GM21737 (cell line): Measurements from ENCODE around the gene ABCA2.
"Not testable (repeated sequence)": the region's sequence is repeated elsewhere in the genome, so short reads cannot be mapped to it uniquely, and the experiment has no call there.

Source experiments
- ATAC-seq: cut with Tn5 transposase; IDR thresholded peaks from one replicate; pipeline ENCODE4 v1.9.1; 2021; ENCODE audit warnings: mild to moderate bottlenecking, moderate library complexity; ENCODE audit not compliant: unreplicated experiment

Gene ABCA2

DNA sequence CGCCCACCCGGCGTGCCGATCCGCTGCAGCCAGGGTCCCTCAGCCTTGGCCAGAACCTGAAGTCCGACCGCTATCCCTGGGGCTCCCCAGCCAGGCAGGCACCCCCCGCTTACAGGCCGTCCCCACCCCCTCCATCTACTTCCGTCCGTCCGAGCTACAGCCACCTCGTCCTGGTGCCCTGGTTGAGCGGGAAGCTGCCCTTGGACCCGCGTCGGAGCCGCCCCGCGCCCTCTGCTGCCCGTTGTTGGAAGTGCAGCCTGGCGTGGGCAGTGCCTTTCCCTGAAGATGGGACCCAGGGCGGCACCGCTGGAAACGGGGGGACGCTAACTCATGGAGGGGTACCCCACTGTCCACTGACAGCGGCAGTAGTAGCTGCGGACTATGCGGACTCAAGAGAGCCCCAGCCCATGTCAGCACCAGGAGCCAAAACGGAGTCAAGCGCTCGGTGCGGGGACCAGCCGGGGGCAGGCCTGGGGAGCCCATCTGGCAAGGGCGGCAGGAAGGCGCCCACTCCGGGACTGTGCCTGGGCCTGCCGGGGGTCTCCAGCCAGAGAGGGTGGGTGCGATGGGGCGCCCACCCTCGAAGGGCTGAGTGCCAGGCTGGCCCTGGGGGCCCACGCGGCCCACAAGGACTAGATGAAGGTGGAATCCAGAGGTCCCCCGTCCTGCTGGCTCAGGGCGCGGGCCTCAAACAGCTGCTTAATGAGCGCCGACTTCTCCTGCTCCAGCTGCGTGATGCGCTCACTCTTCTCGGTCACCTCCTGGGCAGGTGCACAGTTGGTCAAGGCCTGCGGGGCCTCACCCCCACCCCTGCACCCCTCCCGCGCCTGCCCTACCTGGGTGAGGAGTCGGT, 36.2 kb upstream of the ABCA2 start:
- ATAC-seq: no peak

DNA sequence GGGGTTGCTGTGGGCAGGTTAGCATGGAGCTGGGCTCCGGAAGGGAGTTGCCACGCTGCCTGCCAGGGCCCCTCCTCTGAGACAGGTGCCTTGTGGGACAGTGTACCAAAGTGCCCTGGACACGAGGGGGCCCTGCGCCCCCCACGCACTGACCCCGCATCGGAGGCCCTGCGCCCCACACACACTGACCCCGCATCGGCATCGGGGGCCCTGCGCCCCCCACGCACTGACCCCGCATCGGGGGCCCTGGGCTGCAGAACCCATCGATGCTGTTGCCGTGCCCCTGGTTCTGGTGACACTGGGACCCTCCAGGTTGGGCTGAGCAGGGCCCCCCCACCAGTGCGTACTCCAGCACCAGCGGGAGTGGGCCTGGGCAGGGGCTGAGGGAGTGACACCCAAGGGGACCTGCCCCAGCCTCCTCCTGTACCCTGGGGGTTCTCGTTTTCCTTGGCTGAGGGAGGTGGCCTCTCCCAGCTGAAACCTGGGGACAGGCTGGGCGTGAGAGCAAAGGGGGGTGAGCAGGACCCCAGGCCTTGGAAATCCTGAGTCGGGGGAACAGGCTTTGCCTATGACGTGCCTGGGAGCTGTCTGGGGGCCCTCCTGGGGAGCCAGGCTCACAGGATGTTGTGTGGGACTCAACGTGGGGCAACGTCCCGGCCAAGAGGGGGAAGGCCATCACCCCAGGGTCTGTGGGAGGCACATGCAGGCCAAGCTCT, 35.4 kb upstream of the ABCA2 start:
- ATAC-seq: no peak

DNA sequence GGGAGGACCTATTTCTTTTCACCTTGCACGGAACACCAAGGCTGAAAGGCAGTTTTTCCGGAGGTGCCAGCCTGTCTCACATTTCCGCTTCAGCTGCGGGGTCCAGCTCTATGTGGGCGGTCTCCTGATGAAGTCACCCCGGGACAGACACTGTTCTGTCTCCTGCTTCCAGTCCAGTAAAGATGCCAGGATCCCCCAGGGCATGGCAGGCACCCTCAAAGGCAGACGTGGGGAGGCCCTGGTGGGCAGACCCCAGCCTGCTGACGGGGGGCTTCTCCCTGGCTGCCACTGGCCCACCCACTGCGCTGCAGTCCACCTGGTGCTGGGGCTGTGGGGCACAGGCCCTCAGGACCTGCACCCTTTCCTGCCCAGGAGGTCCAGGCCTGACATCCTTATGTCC, 34.8 kb upstream of the ABCA2 start:
- not testable (repeated sequence) for ATAC-seq

DNA sequence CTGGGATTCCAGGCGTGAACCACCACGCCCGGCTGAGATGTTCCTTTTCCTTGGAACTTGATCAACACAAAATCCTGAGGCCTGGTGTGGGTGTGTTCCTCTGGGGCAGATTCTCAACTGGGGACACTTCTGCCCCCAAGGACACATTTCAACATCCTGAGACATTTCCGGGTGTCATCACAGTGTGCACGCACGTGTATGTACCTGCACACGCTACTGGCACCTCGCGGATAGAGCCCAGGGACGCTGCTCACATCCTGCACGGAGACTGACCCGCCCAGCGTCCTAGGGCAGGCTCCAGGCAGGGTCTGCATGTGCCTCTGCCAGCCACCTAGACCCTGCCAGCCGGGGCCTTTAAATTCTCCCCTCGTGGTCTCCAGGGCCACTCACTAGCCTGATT, 34.3 kb upstream of the ABCA2 start:
- ATAC-seq: no peak

DNA sequence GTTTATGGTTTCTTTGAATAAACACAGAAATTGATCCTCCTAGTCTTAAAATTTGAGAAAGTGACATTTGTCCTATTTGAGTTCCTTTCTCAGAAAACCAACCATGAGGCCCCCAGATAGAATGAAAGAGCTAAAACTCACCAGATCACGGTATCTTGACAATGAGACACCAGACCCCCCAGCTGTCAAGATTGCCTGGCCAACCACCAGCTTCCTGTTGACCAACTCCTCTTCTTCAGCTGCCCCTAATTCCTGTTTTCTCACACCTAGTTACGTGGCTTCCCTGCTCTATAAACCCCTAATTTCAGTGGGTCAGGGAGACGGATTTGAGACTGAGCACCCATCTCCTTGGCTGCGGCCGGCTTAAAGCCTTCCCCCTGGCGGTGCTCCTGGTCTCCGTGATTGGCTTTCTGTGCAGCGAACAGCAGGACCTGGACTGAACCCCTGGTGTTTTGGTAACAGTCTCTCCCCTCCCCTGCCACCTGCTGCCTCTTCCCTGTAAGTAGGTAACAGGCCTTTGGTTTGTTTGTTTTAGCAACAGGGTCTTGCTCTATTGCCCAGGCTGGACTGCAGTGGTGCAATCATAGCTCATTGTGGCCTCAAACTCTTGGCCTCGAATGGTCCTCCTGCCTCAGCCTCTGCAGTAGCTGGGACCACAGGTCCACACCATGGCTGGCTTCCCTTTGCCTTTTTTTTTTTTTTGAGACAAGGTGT, 30.6 kb upstream of the ABCA2 start:
- no peak for ATAC-seq

DNA sequence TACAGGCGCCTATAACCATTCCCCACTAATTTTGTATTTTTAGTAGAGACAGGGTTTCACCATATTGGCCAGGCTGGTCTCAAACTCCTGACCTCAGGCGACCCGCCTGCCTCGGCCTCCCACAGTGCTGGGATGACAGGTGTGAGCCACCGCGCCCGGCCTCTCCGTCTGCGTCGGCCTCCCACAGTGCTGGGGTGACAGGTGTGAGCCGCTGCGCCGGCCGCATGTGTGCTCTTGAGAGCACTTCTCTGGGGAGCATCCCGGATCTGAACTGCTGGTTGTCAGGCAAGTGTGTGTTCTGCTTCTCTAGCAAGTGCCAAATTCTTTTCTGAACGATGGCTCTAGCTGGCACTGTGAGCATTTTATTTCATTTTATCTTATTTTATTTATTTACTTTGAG, 29.5 kb upstream of the ABCA2 start:
- ATAC-seq: no peak

DNA sequence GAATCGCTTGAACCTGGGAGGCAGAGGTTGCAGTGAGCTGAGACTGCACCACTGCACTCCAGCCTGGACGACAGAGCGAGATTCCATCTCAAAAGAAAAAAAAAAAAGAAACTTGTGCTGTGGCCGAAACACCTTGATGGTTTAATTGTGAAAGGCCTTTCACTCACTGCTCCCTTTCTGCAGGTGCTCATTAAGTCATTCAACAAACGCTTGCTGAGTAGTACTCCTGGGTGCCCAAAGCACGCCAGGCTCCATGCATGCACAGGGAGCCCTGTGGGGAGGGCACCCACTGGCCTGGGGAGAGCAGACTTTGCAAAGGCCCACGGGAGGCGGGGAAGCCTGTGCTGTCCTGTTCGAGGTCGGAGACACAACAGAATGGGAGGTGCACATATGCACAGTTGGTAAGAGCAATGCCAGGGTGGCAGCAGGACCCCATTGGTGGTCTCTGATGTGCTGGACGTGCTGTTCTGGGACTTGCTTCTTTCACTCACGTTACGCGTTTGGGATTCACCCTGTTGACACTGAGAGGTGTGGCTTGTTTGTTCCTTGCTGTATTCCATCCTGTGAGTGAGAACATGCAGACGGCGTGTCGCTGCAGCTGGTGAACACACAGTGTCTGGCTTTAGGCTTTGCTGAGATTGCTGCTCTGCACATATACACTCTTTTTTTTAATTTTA, 28.8 kb upstream of the ABCA2 start:
- no peak for ATAC-seq

DNA sequence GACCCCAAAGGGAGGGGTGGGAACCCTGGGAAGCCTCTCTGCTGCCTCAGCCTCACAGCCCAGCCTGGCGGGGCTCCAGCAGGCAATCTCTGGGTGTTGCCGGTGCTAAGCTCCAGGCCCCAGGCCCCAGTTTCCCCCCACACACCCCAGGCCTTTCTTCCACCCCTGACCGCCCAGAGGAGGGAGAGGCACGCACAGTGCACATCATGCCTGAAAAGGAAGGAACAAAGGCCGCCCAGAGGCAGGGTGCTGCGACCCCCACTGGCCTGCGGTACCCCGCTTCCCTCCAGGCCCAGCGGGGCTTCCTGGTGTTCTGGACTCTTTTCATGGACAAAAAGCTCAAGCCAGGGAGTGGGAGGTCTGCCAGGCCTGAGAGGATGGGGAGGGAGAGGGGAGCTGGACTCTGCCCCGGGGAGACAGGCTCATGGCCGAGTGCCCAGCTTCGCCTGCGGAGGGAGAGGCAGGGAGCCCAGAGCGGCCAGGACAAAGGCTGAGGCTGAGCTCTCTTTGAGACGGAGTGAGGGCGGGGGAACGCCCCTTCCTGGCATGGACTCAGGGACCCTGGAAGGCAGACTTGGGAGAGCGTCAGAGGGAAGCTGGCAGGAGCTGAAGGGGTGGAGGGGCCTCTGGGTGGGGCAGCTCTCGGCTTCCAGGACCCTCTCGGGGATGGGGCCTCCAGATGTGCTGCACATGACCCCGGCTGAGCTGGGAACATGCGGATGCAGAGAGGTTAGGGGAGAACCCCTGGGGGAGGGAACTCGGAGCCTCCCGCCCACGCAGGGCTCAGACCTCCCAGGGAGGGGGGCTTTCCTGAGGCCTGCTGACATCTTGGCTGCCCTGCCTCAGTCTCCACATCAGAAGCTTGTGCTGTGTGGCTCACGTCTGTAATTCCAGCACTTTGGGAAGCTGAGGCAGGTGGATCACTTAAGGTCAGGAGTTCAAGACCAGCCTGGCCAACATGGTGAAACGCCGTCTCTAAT, 27.6 kb upstream of the ABCA2 start:
- no peak for ATAC-seq

DNA sequence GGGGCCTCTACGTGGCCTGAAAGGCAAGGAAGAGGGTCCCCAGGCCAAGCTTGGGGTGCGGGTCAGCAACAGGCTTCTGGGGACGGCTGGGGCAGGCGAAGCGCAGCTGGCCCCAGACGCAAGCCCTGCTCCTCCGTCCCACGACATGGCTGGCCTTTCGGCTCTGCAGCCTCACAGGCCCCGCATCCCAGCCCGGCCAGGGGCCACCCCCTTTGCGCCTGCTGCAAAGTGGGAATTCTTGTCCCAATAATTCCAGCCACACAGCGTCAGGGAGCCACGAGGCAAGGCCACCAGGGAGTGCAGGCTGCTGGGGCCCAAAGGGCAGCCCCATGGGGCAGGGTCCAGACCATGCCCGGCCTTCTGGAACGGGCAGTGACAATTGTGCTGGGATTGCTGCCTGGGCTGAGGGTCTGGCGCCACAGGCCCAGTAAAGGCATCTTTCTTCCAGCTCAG, 26.9 kb upstream of the ABCA2 start:
- ATAC-seq: no peak

DNA sequence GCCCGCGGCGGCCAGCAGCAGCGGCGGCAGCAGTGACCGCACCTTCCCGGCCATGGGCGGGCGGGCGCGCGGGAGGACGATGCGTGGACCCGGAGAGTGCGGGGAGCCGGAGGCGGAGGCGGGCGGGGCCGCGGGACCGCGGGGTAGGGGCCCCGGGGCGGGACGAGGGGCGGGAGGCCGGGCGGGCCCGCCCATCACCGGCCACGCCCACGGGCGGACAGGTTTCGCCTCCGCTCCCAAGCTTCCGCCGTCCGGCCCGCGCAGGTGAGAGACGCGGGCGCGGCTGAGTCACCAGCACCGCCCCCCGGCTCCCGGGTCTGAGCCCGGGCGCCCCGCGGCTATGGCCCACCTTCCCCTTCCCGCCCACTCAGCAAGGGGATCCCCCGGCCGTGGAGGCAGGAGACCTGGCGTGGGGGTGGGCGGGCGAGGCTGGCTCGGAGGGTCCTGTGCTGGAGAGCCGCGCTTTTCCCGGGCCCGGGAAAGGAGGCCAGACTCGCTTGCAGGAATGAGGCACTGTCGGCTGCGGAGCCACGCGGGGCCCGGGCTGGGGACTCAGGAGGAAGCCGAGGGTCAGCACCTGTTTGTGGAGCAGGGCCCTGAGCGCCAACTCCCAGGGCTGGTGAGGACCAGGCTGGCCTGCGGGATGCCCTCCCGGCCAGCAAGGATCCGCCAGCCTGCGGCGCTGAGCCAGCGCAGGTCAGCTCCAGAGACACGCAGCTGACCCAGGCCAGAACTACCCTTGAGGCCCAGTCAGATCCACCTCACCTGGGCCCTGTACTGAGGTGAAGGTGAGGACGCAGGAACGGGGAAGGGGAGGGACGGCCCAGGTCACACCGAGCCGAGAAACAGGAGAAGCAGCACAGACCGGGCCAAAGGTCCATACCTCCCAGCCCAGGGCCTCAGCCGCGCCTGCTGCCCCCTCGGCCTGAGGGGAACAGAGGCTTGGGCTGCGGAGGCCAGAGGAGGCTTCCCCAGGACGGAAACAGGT, 26.2 kb upstream of the ABCA2 start, which contains the start of gene ENTPD2:
ENTPD2 (minus strand) TSS at position 118 of the 988 bp plus-strand sequence; CDS start at position 54, 64 bp downstream.
- ATAC-seq: no peak

DNA sequence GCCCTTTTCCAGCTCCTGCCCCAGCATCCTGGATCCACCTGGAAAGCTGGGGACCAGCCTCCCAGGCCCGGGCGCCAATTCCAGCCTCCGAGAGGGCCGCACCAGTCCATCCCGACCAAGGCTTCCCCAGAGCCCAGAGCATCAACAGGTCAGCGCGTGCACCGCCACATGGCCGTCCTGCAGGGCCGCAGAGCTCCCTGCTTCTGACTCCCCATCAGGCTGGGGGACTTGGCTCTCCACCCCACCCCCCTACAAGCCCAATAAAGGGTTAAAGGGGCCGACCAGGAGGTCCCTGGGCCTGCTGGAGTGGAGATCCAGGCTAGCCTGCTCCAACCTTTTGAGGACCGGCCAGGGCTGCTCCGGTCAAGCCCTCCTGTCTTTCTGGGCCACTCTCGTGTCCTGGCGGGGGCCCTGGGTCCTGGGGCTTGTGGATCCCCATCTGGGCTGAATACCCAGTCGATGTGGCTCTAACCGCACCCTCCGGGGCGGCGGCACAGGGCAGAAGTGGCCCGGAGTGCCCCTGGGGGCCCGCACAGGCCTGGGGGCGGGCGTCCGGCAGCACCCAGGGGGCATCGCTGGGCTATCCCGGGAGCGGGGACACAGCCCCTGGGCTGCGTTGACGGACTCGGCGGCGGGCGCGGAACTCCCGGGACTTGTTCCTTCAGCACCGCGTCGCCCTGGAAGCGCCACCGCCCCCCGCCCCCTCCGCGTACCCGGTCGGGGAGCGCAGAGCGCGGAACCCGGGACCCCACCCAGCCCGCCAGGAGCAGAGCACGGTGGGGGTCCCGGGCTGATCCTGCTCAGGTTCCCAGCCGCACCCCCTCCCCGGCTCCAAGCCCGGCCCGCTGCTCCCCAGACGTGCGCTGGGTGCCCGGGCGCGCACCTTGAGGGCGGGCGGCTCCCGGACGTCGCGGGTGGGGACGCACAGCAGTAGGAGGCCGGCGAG, 25.2 kb upstream of the ABCA2 start:
- ATAC-seq: no peak

DNA sequence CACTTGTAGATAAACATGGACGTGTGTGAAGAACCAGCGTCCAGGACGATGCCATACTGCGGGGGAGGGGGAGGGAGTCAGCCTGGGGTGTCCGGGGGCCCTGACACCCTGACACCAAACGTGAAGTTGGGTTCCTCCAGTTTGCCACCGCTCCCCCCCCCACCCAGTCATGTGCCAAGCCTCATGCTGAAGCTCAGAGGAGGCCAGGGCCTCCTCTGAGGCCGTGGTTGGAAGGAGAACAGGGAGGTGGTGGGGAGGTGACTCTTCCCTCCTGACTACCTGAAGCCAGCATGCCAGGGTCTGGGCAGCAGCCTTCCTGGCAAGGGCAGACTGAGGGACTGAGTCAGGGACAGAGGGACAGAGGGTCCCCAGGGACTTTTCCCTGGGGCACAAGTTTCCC, 24.3 kb upstream of the ABCA2 start:
- ATAC-seq: no peak

DNA sequence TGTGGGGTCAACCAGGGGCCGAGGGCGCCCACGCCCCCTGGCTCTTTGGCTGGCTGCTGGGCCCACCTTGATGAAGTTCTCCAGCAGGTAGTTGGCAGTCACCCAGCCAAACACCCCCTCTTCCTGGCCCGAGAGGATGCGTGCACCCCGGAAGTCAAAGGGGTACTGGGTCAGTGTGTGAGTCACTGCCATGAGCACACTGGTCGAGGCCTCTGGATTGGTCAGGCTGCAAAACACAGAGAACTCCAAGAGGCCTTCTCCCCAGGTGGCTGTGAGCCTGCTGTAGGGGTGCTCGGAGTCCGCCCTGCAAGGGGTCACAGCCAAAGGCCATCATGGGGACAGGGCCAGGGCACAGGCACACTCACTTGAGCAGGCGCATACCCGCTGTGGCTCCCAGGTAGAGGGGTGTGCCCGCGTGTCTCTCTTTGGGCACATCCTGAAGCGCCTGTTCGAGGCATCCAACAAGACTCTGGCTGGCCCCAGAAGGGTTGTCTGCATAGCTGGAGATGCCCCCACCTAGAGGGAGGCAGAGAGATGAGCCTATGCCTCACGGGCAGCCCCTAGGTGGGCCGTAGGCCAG, 23.2 kb upstream of the ABCA2 start:
- ATAC-seq: no peak

DNA sequence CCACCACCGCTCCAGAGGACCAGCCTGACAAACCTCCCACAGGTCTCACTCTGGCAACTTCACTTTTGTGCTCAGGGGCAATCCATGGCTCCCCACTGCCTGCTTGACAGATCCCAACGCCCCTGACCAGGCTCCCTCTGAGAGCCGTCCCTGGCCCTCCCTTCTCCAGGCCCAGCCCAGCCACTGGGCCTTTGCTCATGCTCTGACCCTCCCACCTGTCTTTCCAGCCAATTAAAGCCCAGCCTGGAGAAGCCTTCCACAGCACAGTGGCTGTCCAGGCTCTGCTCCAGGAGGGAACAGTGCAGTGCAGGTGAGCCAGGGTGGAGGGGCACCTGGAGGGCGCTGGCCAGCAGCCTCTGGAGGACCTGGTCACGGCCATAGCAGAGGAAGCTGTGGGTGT, 22.5 kb upstream of the ABCA2 start:
- ATAC-seq: no peak

DNA sequence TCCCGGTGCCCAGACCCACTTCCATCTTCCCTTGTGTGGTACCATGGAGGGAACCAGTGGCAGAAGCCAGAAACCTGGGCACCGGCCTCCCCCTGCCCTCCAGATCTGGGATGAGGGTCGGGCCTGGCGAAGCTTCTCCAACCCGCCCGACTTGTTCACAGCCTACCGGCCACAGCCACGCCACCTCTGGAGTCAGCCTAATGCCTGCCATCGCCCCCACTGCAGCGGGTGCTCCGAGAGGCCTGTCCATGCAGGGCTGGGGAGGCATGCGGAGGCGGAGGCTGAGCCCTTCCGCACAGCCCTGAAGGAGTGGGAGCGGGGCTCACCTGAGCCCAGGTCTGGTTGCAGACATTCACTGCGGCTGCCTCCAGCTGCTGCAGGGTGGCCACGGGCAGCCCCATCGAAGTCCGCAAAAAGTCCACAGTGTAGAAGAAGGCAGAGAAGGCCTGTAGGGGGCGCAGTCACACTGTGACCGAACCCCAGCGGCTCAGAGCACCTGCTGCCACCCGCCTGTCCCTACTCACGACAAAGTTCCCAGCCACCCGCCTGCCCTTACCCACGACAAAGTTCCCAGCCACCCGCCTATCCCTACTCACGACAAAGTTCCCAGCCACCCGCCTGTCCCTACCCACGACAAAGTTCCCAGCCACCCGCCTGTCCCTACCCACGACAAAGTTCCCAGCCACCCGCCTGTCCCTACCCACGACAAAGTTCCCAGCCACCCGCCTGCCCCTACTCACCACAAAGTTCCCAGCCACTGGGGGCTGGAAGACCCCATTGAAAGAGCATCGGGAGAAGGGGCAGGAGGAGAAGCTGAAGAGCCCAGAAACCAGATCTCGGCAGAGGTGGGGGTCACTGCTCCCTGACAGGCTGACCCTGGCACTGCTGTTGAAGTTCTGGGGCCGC, 21.8 kb upstream of the ABCA2 start:
- ATAC-seq: no peak
